Measurements from ENCODE around the gene OLFM4. TPM values are rescaled to one million over a fixed set of nuclear protein-coding genes. Genes with fewer than 3 reads are reported as not detected.
A peak's percentile ranks its signal among the peaks of the same experiment; 100 is the strongest.

OLFM4 gene
- total and polyA plus RNA-seq, 2 of the 8 experiments (the other 6 are each of a cell fraction or from before 2014, with no cell fraction given): not detected

DNA sequence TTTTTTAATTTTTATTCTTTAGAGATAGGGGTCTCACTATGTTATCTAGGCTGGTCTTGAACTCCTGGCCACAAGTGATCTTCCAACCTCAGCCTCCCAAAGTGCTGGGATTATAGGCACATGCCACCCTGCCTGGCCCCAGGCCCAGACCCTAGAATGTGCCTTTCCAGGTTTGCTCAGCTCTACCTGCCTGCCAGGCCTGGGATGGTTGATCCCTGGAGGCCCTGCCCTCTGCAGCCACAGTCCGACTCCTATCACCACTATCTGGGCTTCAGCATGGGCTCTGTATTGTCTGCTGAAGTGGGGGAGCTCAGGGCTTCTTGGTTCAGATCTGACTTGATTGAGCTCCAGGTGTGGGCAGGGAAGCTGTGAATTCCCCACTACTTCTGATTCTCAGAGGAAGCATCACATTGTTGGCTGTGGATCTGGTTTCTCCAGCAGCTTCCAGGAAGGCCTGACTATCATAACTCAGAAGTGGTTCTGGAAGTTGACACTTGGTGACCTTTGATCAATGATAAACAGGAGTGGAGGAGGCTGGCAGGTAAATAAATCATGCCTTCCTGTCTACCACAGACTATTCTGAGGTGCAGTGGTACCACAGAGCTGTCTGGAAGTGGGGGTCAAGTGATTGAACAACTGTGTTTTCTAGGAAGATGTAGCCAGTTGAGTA is 71.9 kb downstream of the OLFM4 start:
- H3K27ac ChIP-seq (ENCODE audit: low read depth, low read length): no peak overlapping the region
- no peaks in the 10 kb centered on the region for H3K79me1 ChIP-seq (ENCODE audit: low read depth, low read length)
- ChIA-PET POLR2A (ENCODE audit: partially characterized antibody) (no interaction called here), CTCF (ENCODE audit: partially characterized antibody) (no interaction called here)
- H3K79me2 ChIP-seq (ENCODE audit: control insufficient read depth in 1 of 2, insufficient read depth in 2 of 2, low read length in 2 of 2): no peaks in the 10 kb centered on the region
- H4K20me1 ChIP-seq (replicated peaks in 1 of 2; ENCODE audit: control insufficient read depth in 1 of 2, insufficient read depth in 2 of 2, low read length in 2 of 2): no peaks in the 10 kb centered on the region
- H3K9ac ChIP-seq (replicated peaks in 1 of 4; ENCODE audit: extremely low read depth in 1 of 4, low read depth in 3 of 4, low read length in 3 of 4): no peak overlapping the region
- H4K5ac ChIP-seq (ENCODE audit: insufficient read length, low read depth, low read length): no peak overlapping the region
- H3K14ac ChIP-seq (ENCODE audit: insufficient read length): no peak overlapping the region
- 0 out of 2 replicates have a peak overlapping the region, but pooled peaks have one; percentile 9 for H4K8ac ChIP-seq (ENCODE audit: extremely low read depth, insufficient read depth, low read length)
- no peak overlapping the region for H3K18ac ChIP-seq (ENCODE audit: extremely low read depth, low read length)
- H3K27me3 ChIP-seq (replicated peaks in 1 of 4; ENCODE audit: control insufficient read depth in 3 of 4, extremely low read depth in 1 of 4, insufficient read depth in 3 of 4, low read length in 3 of 4): no peaks in the 10 kb centered on the region
- TF ChIP-seq KDM5A (IDR thresholded peaks at IDR 0.05; ENCODE audit: low read length): no peak
- TF ChIP-seq EZH2 (IDR thresholded peaks at IDR 0.05; ENCODE audit: low read depth, low read length, severe bottlenecking): no peak
- no peak for TF ChIP-seq SIX5 (IDR thresholded peaks at IDR 0.05; ENCODE audit: low read depth, low read length)
- no peak for TF ChIP-seq MAFK (IDR thresholded peaks at IDR 0.05; ENCODE audit: low read depth, low read length)
- TF ChIP-seq SRF (IDR thresholded peaks at IDR 0.05; ENCODE audit: low read depth, low read length): no peak
- TF ChIP-seq SAP30 (IDR thresholded peaks at IDR 0.05; ENCODE audit: insufficient read depth, insufficient replicate concordance, low read length): no peak
- TF ChIP-seq ZNF274 (IDR thresholded peaks at IDR 0.05; ENCODE audit: borderline replicate concordance, extremely low read depth, low read length): no peak
- TF ChIP-seq RXRA (IDR thresholded peaks at IDR 0.05; ENCODE audit: insufficient read depth, low read depth, low read length): no peak
- TF ChIP-seq, protein P1, sequence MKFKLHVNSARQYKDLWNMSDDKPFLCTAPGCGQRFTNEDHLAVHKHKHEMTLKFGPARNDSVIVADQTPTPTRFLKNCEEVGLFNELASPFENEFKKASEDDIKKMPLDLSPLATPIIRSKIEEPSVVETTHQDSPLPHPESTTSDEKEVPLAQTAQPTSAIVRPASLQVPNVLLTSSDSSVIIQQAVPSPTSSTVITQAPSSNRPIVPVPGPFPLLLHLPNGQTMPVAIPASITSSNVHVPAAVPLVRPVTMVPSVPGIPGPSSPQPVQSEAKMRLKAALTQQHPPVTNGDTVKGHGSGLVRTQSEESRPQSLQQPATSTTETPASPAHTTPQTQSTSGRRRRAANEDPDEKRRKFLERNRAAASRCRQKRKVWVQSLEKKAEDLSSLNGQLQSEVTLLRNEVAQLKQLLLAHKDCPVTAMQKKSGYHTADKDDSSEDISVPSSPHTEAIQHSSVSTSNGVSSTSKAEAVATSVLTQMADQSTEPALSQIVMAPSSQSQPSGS (IDR thresholded peaks at IDR 0.05; ENCODE audit: low read length): no peak
- no peak for TF ChIP-seq SP2 (IDR thresholded peaks at IDR 0.05; ENCODE audit: low read length)
- H3K23me2 ChIP-seq (ENCODE audit: low read depth, low read length): no peaks in the 10 kb centered on the region; the same call in 1 of the 2 replicates
- no peaks in the 10 kb centered on the region for H3K9me3 ChIP-seq (ENCODE audit: insufficient read depth in 2 of 2, low read depth in 1 of 2, low read length in 1 of 2)
- no peak overlapping the region for H3K23ac ChIP-seq (ENCODE audit: insufficient read length)
- H3K4me2 ChIP-seq (ENCODE audit: insufficient read depth in 1 of 2, low read depth in 2 of 2, low read length in 2 of 2): no peak overlapping the region
- DNase-seq (ENCODE audit: low read depth in 1 of 2, low spot score in 2 of 2) (no peak), FAIRE-seq (no peak)
- no peak overlapping the region for H3K4ac ChIP-seq (replicated peaks; ENCODE audit: insufficient read length, low read depth, low read length)
- no peak overlapping the region for H2AK5ac ChIP-seq (ENCODE audit: low read depth, low read length)
- WGBS, 2 experiments (ENCODE audit: extremely low coverage in 1 of 2, insufficient coverage in 1 of 2, insufficient read length in 1 of 2, insufficient replicate concordance in 2 of 2, low coverage in 1 of 2, low lambda C conversion rate in 2 of 2, missing lambda C conversion rate in 1 of 2): 100% methylated on average over 1 of the region's 1 CpG; no CpG with 5 or more reads in 1 of the 2 experiments
- no peak overlapping the region for H2BK12ac ChIP-seq (ENCODE audit: low read depth, low read length)
- H3K4me1 ChIP-seq (replicated peaks in 1 of 4; ENCODE audit: control insufficient read depth in 3 of 4, insufficient read depth in 4 of 4, low read length in 3 of 4): no peaks in the 10 kb centered on the region
- no peak overlapping the region for H2BK5ac ChIP-seq (ENCODE audit: low read depth, low read length)
- no peak overlapping the region for H2BK20ac ChIP-seq (ENCODE audit: low read length)
- no peak overlapping the region for H2BK15ac ChIP-seq (ENCODE audit: low read length)
- no peak overlapping the region for H3K4me3 ChIP-seq (ENCODE audit: extremely low read depth in 1 of 4, insufficient read depth in 2 of 4, low read depth in 3 of 4, low read length in 4 of 4)
- H3K36me3 ChIP-seq (ENCODE audit: control insufficient read depth in 2 of 4, insufficient read depth in 4 of 4, low read length in 3 of 4): no peaks in the 10 kb centered on the region
- no peak overlapping the region for H2BK120ac ChIP-seq (replicated peaks; ENCODE audit: low read depth, low read length)
- H3K56ac ChIP-seq (replicated peaks; ENCODE audit: insufficient read length, low read depth, low read length): no peak overlapping the region
- H4K91ac ChIP-seq (replicated peaks; ENCODE audit: insufficient read length, low read length): no peak overlapping the region
- no peak overlapping the region for H2AFZ ChIP-seq (ENCODE audit: low read length)
